ENCODE results near the gene ZNF33B. TPM values are rescaled to one million over a fixed set of nuclear protein-coding genes. Genes with fewer than 3 reads are reported as not detected.

The ZNF33B gene
- total and polyA plus RNA-seq, 2 experiments from 2014 or later, result 9.9 to 18.7 TPM

- Histone ChIP-seq H3K27me3 (no peaks in the 10 kb centered on the region), H3K36me3 (replicated peaks; ENCODE audit: insufficient read depth, low read depth) (peaks cover 4% of the 10 kb centered on the region), H4K20me1 (ENCODE audit: insufficient read depth, poor library complexity, severe bottlenecking) (no peaks in the 10 kb centered on the region), H3K9me2 (replicated peaks; ENCODE audit: insufficient read depth) (no peaks in the 10 kb centered on the region), H3K4me2 (no peak overlapping the region), H3K79me2 (peaks cover under 1% of the 10 kb centered on the region), H3K4me3 (no peak overlapping the region), H3K27ac (no peak overlapping the region), H2AFZ (no peak overlapping the region), H3K4me1 (ENCODE audit: insufficient read depth) (no peaks in the 10 kb centered on the region), H3K9me3 (ENCODE audit: low read depth) (no peaks in the 10 kb centered on the region)
- TF ChIP-seq CTCF (IDR thresholded peaks at IDR 0.05; ENCODE audit: poor library complexity), result no peak
- TF ChIP-seq EZH2 (IDR thresholded peaks at IDR 0.05; ENCODE audit: borderline replicate concordance), result no peak
- TF ChIP-seq EZH2phosphoT487 (IDR thresholded peaks at IDR 0.05; ENCODE audit: low read depth, severe bottlenecking, unreplicated experiment), result no peak
- 94% methylated on average over 3 of the region's 3 CpGs for WGBS (ENCODE audit: low lambda C conversion rate, missing lambda C conversion rate)
- no peak for DNase-seq (ENCODE audit: low spot score)
Measured at GRCh38 chr10:42615419-42615818, 23.0 kb downstream of the ZNF33B start.

GRCh38 chr10:42609872-42610271 is 28.5 kb downstream of the ZNF33B start:
- WGBS (ENCODE audit: low lambda C conversion rate, missing lambda C conversion rate), result 95% methylated on average over 1 of the region's 1 CpG
- DNase-seq (ENCODE audit: low spot score), result no peak

GRCh38 chr10:42598249-42598873 is 40.0 kb downstream of the ZNF33B start:
- no peak for TF ChIP-seq EZH2 (IDR thresholded peaks at IDR 0.05; ENCODE audit: borderline replicate concordance)
- no peak for TF ChIP-seq EZH2phosphoT487 (IDR thresholded peaks at IDR 0.05; ENCODE audit: low read depth, severe bottlenecking, unreplicated experiment)
- TF ChIP-seq CTCF (IDR thresholded peaks at IDR 0.05; ENCODE audit: poor library complexity), result no peak
- DNase-seq (ENCODE audit: low spot score), result no peak
- no peaks in the 10 kb centered on the region for H4K20me1 ChIP-seq (ENCODE audit: insufficient read depth, poor library complexity, severe bottlenecking)
- no peaks in the 10 kb centered on the region for H3K27me3 ChIP-seq
- no peaks in the 10 kb centered on the region for H3K79me2 ChIP-seq
- no peak overlapping the region for H3K4me2 ChIP-seq
- H3K4me1 ChIP-seq (ENCODE audit: insufficient read depth), result no peaks in the 10 kb centered on the region
- H3K9me3 ChIP-seq (ENCODE audit: low read depth), result peaks cover 27% of the 10 kb centered on the region
- WGBS (ENCODE audit: low lambda C conversion rate, missing lambda C conversion rate), result 97% methylated on average over 4 of the region's 4 CpGs
- no peak overlapping the region for H2AFZ ChIP-seq
- H3K27ac ChIP-seq, result no peak overlapping the region
- H3K9me2 ChIP-seq (replicated peaks; ENCODE audit: insufficient read depth), result no peaks in the 10 kb centered on the region
- H3K36me3 ChIP-seq (replicated peaks; ENCODE audit: insufficient read depth, low read depth), result peaks cover 3% of the 10 kb centered on the region
- H3K4me3 ChIP-seq, result no peak overlapping the region

More at GRCh38 chr10:42609872-42610271, 28.5 kb downstream of the ZNF33B start:
- Histone ChIP-seq H3K4me2 (no peak overlapping the region), H3K4me3 (no peak overlapping the region), H3K36me3 (replicated peaks; ENCODE audit: insufficient read depth, low read depth) (peaks cover 4% of the 10 kb centered on the region), H4K20me1 (ENCODE audit: insufficient read depth, poor library complexity, severe bottlenecking) (no peaks in the 10 kb centered on the region), H2AFZ (no peak overlapping the region), H3K9me3 (ENCODE audit: low read depth) (no peaks in the 10 kb centered on the region), H3K27me3 (no peaks in the 10 kb centered on the region), H3K79me2 (peaks cover 3% of the 10 kb centered on the region), H3K9me2 (replicated peaks; ENCODE audit: insufficient read depth) (no peaks in the 10 kb centered on the region), H3K4me1 (ENCODE audit: insufficient read depth) (no peaks in the 10 kb centered on the region), H3K27ac (no peak overlapping the region)
- TF ChIP-seq EZH2 (IDR thresholded peaks at IDR 0.05; ENCODE audit: borderline replicate concordance), result no peak
- TF ChIP-seq EZH2phosphoT487 (IDR thresholded peaks at IDR 0.05; ENCODE audit: low read depth, severe bottlenecking, unreplicated experiment), result no peak
- no peak for TF ChIP-seq CTCF (IDR thresholded peaks at IDR 0.05; ENCODE audit: poor library complexity)

Measured in hepatocyte (in vitro differentiated cells).